GM10266 (cell line): ENCODE results near the gene KLF4.

Experiments
- DNase-seq: peaks from one replicate; pipeline ENCODE4 v3.0.0; 2012; ENCODE audit errors: extremely low spot score
- CTCF ChIP-seq: IDR thresholded peaks from 2 replicates; pipeline ENCODE4 v1.5.1; 2012; ENCODE audit warnings: mild to moderate bottlenecking, low read depth; ENCODE audit not compliant: control insufficient read depth, insufficient read depth; ENCODE audit errors: missing control alignments

The KLF4 gene

DNA sequence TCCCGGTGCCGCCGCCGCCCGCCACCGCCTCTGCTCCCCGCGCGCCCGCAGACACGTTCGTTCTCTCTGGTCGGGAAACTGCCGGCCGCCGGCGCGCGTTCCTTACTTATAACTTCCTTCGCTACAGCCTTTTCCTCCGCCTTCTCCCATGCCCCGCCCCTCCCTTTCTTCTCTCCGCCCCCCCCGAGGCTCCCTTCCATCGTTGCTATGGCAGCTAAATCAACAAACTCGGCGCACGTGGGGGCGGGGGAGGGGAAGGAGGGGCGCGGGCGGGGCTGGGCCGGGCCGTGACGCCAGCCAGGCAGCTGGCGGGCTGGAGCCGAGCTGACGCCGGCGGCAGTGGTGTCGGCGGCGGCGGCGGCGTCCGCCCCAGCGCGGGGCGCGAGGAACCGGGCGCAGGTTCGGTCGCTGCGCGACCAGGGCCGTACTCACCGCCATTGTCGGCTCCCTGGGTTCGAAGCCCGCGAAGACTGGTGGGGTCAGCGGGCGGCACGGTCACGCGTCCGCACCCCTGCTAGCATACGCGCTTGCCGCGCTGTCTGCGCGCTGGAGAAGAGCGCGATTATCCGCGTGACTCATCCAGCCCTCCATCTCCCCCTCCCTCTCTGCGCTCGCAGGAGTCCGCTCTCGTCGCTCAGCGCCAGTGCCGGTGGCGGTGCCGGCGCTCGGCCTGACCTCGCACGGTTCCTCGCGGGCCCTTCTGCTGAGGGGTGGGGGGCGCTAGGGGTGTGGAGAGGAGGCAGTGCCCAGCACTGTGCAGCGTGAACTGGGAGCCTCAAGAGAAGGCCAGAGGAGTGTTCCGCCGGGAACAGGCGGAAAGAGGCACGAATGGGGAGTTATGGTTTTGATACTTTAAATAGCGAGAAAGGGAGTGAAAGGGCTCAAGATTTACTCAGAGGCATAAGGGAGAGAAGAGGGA lies at the start of gene KLF4:
TSS of gene KLF4 (minus strand) at position 83 of the 919 bp plus-strand sequence. CDS start 597 bp downstream, outside the sequence.
- TF ChIP-seq CTCF = no peak
- peak; percentile 96 for DNase-seq

DNA sequence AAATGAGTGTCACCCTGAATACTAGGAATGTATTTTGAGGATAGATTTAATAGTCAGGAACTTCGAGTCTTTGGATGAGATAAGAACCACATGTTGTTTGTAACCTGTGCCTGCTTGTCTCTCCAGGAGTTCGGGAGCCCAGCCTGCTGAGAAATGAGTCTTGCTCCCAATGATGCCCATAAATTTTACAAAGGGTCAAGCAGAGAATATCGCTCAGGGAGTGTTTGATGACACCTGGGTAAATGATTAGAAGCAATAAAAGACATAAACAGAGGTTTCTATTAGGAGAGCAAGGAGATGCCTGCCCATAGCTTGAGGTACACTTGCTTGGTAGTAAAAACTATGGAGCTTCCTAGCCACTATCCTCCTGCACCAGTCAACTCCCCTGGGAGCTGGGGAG lies 46.9 kb upstream of the KLF4 start:
- no peak for DNase-seq
- TF ChIP-seq CTCF = no peak

- no peak for TF ChIP-seq CTCF
- no peak for DNase-seq
Measured at GRCh38 chr9:107534510-107535078, 45.0 kb upstream of the KLF4 start.

DNA sequence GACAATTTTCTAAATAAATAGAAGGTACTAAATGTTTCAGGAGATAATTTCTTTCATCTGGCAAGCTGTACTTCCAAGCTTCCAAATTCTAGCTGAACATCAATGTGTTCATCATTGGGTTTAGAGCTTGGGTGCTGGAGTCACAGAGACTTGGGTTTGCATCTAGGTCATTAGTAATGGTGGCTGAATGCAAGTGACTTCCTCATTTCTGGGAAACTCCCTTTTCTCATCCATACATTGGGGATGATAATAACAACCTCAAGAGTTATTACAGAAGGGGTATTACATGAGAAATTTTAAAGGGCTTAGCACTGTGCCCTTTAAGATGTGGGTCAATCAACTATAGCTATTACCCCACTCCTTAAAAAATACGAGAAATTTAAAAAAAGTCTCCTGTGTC lies 41.1 kb upstream of the KLF4 start:
- TF ChIP-seq CTCF = no peak
- no peak for DNase-seq

DNA sequence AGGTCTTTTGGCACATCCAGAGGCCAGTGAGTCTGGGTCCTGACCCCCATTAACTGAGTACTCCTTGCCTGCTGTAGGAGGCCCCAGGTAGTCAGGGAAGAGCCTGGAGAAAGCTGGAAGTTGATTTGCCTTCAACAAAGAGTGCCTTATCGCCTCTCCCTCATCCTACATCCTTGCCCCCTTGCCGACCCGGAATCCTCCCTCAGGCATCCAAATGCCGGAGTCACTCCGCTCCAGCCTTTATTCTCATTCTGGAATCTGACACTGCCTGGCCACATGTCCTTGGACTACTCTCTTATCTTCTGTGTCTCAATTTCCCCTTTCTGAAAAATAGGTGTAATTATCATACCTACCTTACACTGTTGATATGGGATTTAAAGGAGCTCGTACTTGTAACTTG lies 39.1 kb upstream of the KLF4 start:
- no peak for DNase-seq
- no peak for TF ChIP-seq CTCF

DNA sequence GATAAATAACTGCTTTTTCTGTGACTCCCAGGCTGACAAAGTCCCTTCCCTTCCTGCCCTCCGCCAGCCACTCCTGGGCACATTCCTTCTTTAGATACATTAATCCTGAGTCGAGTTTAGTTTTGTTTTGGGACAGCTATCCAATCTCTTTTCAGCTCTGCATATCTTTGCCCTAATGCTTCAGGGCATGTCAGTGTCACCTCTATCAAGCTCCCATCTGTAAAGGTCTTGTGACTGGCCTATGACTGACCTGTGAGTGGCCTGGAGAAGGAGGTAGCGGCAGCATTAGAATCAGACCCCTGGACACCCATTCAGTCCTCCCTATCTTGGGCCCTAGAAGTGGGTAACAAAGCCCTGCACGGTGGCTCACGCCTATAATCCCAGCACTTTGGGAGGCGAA lies 34.0 kb upstream of the KLF4 start:
- DNase-seq = no peak
- no peak for TF ChIP-seq CTCF

GRCh38 chr9:107520186-107520585 lies 30.6 kb upstream of the KLF4 start:
- no peak for DNase-seq
- TF ChIP-seq CTCF = no peak
